A673 (cell line): ENCODE results near the gene PDE5A. TPM values are rescaled to one million over a fixed set of nuclear protein-coding genes. Genes with fewer than 3 reads are reported as not detected.

Experiments
- BruUV-seq: library from RNA; stranded (reverse); fragments of 400-500 nt; replicated peaks from 2 replicates; lab custom pipeline; 2021; lab: Mats Ljungman, UMichigan
- CTCF ChIA-PET: fragments of 300-600 bp; sonication (Branson Sonifier 250); formaldehyde crosslinking; loops from one replicate; lab custom pipeline; 2022; ENCODE audit warnings: antibody characterized with exemption; lab: Charles Lee
- POLR2A ChIA-PET: fragments of 300-600 bp; sonication (Branson Sonifier 250); formaldehyde crosslinking; loops from one replicate; lab custom pipeline; 2022; ENCODE audit warnings: antibody characterized with exemption; ENCODE audit not compliant: low non-redundant PET; lab: Charles Lee
- DNase-seq: peaks from one replicate; pipeline ENCODE4 v3.0.0-alpha.2; 2015; ENCODE audit warnings: low spot score
- H3K27ac ChIP-seq: fragments of 200-600 bp; sonication (generic); 2 replicates; pipeline ENCODE4 v1.5.1; 2016; ENCODE audit warnings: mixed run types, low read depth, mild to moderate bottlenecking, mixed read lengths, antibody characterized with exemption, low read length; ENCODE audit not compliant: poor library complexity, severe bottlenecking
- H3K27me3 ChIP-seq: fragments of 200-600 bp; sonication (generic); replicated peaks from 2 replicates; pipeline ENCODE4 v1.6.1; 2017; ENCODE audit warnings: mixed run types, low read depth, mild to moderate bottlenecking, mixed read lengths, antibody characterized with exemption, low read length; ENCODE audit not compliant: insufficient read depth, poor library complexity
- H3K36me3 ChIP-seq: fragments of 200-600 bp; sonication (generic); 2 replicates; pipeline ENCODE4 v1.6.1; 2016; ENCODE audit warnings: mixed run types, mild to moderate bottlenecking, mixed read lengths, antibody characterized with exemption, low read length; ENCODE audit not compliant: insufficient read depth, poor library complexity, severe bottlenecking
- H3K4me1 ChIP-seq: fragments of 200-600 bp; sonication (generic); 2 replicates; pipeline ENCODE4 v1.6.1; 2017; ENCODE audit warnings: mixed run types, mild to moderate bottlenecking, mixed read lengths, antibody characterized with exemption, low read length; ENCODE audit not compliant: insufficient read depth, poor library complexity, severe bottlenecking
- H3K4me3 ChIP-seq: fragments of 200-600 bp; sonication (generic); 2 replicates; pipeline ENCODE4 v1.5.1; 2016; ENCODE audit warnings: low read depth, mixed run types, mild to moderate bottlenecking, mixed read lengths, low read length; ENCODE audit not compliant: poor library complexity, severe bottlenecking
- H3K9me3 ChIP-seq: fragments of 200-600 bp; sonication (generic); 2 replicates; pipeline ENCODE4 v1.6.1; 2016; ENCODE audit warnings: mixed run types, low read depth, mild to moderate bottlenecking, mixed read lengths, antibody characterized with exemption, low read length; ENCODE audit not compliant: poor library complexity, severe bottlenecking
- CTCF ChIP-seq: fragments of 300-800, 200-600 bp; sonication (generic); conservative IDR thresholded peaks from 2 replicates; pipeline ENCODE4 v1.5.1; 2017; ENCODE audit warnings: low read depth, mild to moderate bottlenecking, antibody characterized with exemption, low read length, moderate library complexity, mixed read lengths
- EZH2 ChIP-seq: fragments of 200-600 bp; sonication (generic); IDR thresholded peaks from 2 replicates; pipeline ENCODE4 v1.6.1; 2017; ENCODE audit warnings: borderline replicate concordance, low read depth, mild to moderate bottlenecking, mixed read lengths, antibody characterized with exemption, low read length; ENCODE audit not compliant: poor library complexity, severe bottlenecking
- intact Hi-C: fragments of 100-400 bp; cut with micrococcal nuclease; formaldehyde crosslinking; loops from one replicate; pipeline ENCODE4 v1.10.0; 2022; ENCODE audit not compliant: unreplicated experiment
- total RNA-seq: library from RNA; stranded (reverse); gene quantifications from 2 replicates; pipeline ENCODE4 v1.2.3, GENCODE V29; 2021

Gene PDE5A
- total RNA-seq, 1 experiment from 2014 or later = 1.2 TPM

- DNase-seq = no peak
- Histone ChIP-seq H3K4me3 (no peak overlapping the region), H3K36me3 (no peaks in the 10 kb centered on the region), H3K9me3 (no peaks in the 10 kb centered on the region), H3K27ac (no peak overlapping the region), H3K4me1 (no peaks in the 10 kb centered on the region), H3K27me3 (no peaks in the 10 kb centered on the region)
- CTCF ChIA-PET = no interaction called here
- BruUV-seq = no TSS peak
- intact Hi-C loops = no loop called here
- POLR2A ChIA-PET = no interaction called here
- TF ChIP-seq EZH2 (no peak), CTCF (no peak)
Observed at GRCh38 chr4:119672938-119673337, 44.3 kb upstream of the PDE5A start.

GRCh38 chr4:119672086-119672485, 43.5 kb upstream of the PDE5A start:
- Histone ChIP-seq H3K27me3 (no peaks in the 10 kb centered on the region), H3K9me3 (no peaks in the 10 kb centered on the region), H3K4me1 (no peaks in the 10 kb centered on the region), H3K36me3 (no peaks in the 10 kb centered on the region), H3K4me3 (no peak overlapping the region), H3K27ac (no peak overlapping the region)
- CTCF ChIA-PET = no interaction called here
- POLR2A ChIA-PET = no interaction called here
- intact Hi-C loops = no loop called here
- BruUV-seq = no TSS peak
- TF ChIP-seq CTCF = no peak
- TF ChIP-seq EZH2 = no peak
- no peak for DNase-seq

GRCh38 chr4:119671205-119671604, 42.6 kb upstream of the PDE5A start:
- intact Hi-C loops = no loop called here
- Histone ChIP-seq H3K4me3 (no peak overlapping the region), H3K4me1 (no peaks in the 10 kb centered on the region), H3K27me3 (no peaks in the 10 kb centered on the region), H3K27ac (no peak overlapping the region), H3K36me3 (no peaks in the 10 kb centered on the region), H3K9me3 (no peaks in the 10 kb centered on the region)
- ChIA-PET POLR2A (no interaction called here), CTCF (no interaction called here)
- no TSS peak for BruUV-seq
- TF ChIP-seq CTCF (no peak), EZH2 (no peak)
- DNase-seq = no peak
